Nephron (organoid): Measurements from ENCODE around the gene CSAG3.
"Not testable (repeated sequence)": the region's sequence is repeated elsewhere in the genome, so short reads cannot be mapped to it uniquely, and the experiment has no call there.

Experiments used
- H3K27ac Mint-ChIP-seq, 3 experiments: 2 replicates each; pipeline ENCODE4 v1.8.0; 2020; ENCODE audit warnings: mixed read lengths in 3 of 3, mild to moderate bottlenecking in 2 of 3, moderate library complexity in 1 of 3
- H3K27me3 Mint-ChIP-seq: 2 replicates; pipeline ENCODE4 v1.8.0; 2021; ENCODE audit warnings: low read depth, mild to moderate bottlenecking, moderate library complexity, mixed read lengths
- H3K36me3 Mint-ChIP-seq: 2 replicates; pipeline ENCODE4 v1.8.0; 2020; ENCODE audit warnings: low read depth, mixed read lengths
- H3K4me1 Mint-ChIP-seq: 2 replicates; pipeline ENCODE4 v1.8.0; 2020; ENCODE audit warnings: mixed read lengths
- H3K4me3 Mint-ChIP-seq, 3 experiments: 2 replicates each; pipeline ENCODE4 v1.8.0; 2020; ENCODE audit warnings: mild to moderate bottlenecking in 3 of 3, mixed read lengths in 3 of 3, moderate library complexity in 2 of 3
- H3K9me3 Mint-ChIP-seq: 2 replicates; pipeline ENCODE4 v1.8.0; 2020; ENCODE audit warnings: mixed read lengths
- CTCF ChIP-seq, 3 experiments: fragments of 200-600 bp; sonication (generic); IDR thresholded peaks; one replicate each; pipeline ENCODE4 v1.5.0; 2021; ENCODE audit warnings: antibody characterized with exemption in 3 of 3; ENCODE audit not compliant: unreplicated experiment in 3 of 3

Gene CSAG3

GRCh38 chrX:152735860-152736511 lies 23.0 kb upstream of the CSAG3 start:
- no peaks in the 10 kb centered on the region for H3K4me1 Mint-ChIP-seq
- peaks cover 7% of the 10 kb centered on the region for H3K9me3 Mint-ChIP-seq
- H3K27ac Mint-ChIP-seq: no peak overlapping the region
- no peaks in the 10 kb centered on the region for H3K36me3 Mint-ChIP-seq
- TF ChIP-seq CTCF (IDR thresholded peaks at IDR 0.05; ENCODE audit: unreplicated experiment in 3 of 3): no peak
- no peak overlapping the region for H3K4me3 Mint-ChIP-seq
- no peaks in the 10 kb centered on the region for H3K27me3 Mint-ChIP-seq

DNA sequence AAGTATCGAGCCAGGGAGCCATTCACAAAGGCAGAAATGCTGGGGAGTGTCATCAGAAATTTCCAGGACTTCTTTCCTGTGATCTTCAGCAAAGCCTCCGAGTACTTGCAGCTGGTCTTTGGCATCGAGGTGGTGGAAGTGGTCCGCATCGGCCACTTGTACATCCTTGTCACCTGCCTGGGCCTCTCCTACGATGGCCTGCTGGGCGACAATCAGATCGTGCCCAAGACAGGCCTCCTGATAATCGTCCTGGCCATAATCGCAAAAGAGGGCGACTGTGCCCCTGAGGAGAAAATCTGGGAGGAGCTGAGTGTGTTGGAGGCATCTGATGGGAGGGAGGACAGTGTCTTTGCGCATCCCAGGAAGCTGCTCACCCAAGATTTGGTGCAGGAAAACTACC lies 22.5 kb upstream of the CSAG3 start:
- H3K27me3 Mint-ChIP-seq, H3K27ac Mint-ChIP-seq, H3K4me3 Mint-ChIP-seq: not testable (repeated sequence)

DNA sequence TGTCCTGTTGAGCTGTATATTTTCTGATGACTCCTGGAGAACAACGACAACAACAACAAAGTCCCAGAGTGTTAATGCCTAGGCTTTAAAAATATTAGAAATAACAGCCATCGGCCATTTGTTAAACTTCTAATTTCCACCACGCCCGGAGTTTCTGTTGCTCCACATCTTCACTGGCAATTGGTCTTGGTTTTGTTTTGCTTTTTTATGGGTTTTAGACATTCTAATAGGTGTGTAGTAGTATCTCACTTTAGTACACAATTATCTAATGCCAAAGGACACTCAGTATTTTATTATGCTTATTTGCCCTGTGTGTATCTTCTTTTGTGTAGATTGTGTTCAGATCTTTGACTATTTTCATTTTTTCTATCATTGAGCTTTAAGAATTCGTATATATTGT lies 20.5 kb upstream of the CSAG3 start:
- H3K27ac Mint-ChIP-seq: no peak overlapping the region
- no peak for TF ChIP-seq CTCF (IDR thresholded peaks at IDR 0.05; ENCODE audit: unreplicated experiment in 3 of 3)
- no peaks in the 10 kb centered on the region for H3K4me1 Mint-ChIP-seq
- H3K9me3 Mint-ChIP-seq: peaks cover 7% of the 10 kb centered on the region
- no peak overlapping the region for H3K4me3 Mint-ChIP-seq
- no peaks in the 10 kb centered on the region for H3K27me3 Mint-ChIP-seq
- no peaks in the 10 kb centered on the region for H3K36me3 Mint-ChIP-seq

More for the DNA sequence above, 22.5 kb upstream of the CSAG3 start:
- H3K4me1 Mint-ChIP-seq, H3K9me3 Mint-ChIP-seq, H3K36me3 Mint-ChIP-seq: not testable (repeated sequence)

DNA sequence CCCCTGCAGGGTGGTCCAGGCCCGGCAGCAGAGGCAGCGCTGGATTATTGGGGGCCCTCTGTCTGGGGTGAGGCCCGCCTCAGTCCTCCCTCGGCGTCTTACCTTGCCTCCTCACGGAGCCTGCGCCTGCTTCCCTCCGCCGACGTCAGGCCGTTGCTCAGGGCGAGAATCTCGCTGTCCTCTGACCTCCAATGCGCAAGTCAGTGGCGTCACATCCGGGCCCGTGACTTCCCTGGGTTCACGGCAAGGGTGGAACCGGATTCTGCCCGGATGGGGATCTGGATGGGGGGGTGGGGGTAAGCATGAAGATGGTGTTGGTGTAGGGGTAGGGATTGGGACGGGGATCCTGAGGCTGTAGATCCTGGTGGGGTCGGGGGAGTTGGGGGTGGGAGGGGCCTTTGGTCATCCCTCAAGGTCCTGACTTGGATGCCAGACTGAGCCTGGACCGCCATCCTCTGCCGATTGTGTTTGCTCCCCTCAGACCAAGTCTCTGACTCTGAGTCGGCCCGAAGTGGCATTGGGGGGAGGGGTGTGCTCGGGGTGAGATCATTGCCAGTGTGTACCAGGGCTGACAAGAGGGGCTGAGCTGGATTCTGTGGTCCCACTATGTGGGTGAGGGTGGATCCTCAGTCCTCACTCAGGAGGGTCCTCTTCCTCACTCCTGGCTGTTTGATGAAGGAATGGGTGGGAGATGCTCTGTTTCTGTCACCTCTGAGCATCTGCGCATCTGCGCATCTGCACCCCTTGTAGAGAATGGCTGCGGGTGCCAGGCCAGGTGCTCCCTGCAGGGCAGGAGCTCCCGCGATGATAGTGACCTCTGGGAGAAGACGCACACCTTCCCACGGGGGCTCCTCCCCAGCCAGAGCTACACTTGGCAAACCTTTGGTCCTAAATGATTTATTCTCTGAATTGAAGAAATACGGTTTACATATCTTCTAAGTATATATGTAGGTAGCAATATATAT lies 5.0 kb upstream of the CSAG3 start, which contains the start of gene MAGEA2:
Gene MAGEA2 (minus strand): TSS at position 157 of the 965 bp plus-strand sequence. CDS start 2,479 bp downstream, outside the sequence.
- not testable (repeated sequence) for H3K4me1 Mint-ChIP-seq, H3K36me3 Mint-ChIP-seq, H3K27ac Mint-ChIP-seq, H3K9me3 Mint-ChIP-seq, H3K27me3 Mint-ChIP-seq, H3K4me3 Mint-ChIP-seq

DNA sequence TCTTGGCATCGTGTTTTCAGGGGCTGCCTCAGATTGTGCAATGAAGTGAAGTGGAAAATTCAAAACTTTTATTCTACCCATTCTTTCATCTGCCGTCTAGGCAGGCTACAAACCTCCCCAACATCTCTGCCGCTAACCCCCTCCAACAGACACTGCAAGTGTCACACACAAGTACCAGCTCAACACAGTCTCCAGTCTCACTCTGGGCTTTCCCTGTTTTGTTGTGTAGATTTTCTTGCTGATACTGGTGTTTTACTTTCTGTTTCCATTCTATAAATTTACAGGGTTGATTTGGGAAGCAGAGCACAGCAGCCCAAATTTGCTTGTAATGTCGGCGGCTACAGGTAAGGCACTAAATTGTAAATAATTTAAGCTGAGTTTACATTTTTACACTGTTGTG lies 4.1 kb upstream of the CSAG3 start:
- H3K27ac Mint-ChIP-seq, H3K9me3 Mint-ChIP-seq, H3K27me3 Mint-ChIP-seq, H3K4me1 Mint-ChIP-seq, H3K4me3 Mint-ChIP-seq, H3K36me3 Mint-ChIP-seq: not testable (repeated sequence)

GRCh38 chrX:152759544-152759943 lies 526 bp downstream of the CSAG3 start:
- H3K27me3 Mint-ChIP-seq, H3K36me3 Mint-ChIP-seq, H3K27ac Mint-ChIP-seq, H3K4me1 Mint-ChIP-seq, H3K4me3 Mint-ChIP-seq, H3K9me3 Mint-ChIP-seq: not testable (repeated sequence)

- not testable (repeated sequence) for H3K4me1 Mint-ChIP-seq, H3K9me3 Mint-ChIP-seq, H3K27ac Mint-ChIP-seq, H3K27me3 Mint-ChIP-seq, H3K4me3 Mint-ChIP-seq, H3K36me3 Mint-ChIP-seq
These were observed 2.6 kb downstream of the CSAG3 start for GRCh38 chrX:152761582-152761981.

DNA sequence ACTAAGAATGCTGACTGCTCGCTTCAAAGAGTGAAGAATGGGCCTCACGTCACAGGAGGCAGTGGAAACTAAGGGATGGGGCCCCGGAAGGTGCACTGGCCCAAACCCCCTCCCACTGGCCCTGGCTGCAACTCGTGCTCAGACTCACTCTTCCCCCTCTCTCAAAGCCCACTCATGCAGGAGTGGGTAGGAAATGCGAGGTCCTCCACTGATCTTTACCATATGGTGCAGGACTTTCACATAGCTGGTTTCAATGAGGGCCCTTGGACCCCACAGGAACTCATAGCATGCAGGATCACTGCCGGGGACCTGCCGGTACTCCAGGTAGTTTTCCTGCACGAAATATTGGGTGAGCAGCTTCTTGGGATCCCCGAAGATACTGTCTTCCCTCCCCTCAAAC lies 7.5 kb downstream of the CSAG3 start:
- H3K4me1 Mint-ChIP-seq, H3K9me3 Mint-ChIP-seq, H3K36me3 Mint-ChIP-seq, H3K27me3 Mint-ChIP-seq, H3K4me3 Mint-ChIP-seq, H3K27ac Mint-ChIP-seq: not testable (repeated sequence)

DNA sequence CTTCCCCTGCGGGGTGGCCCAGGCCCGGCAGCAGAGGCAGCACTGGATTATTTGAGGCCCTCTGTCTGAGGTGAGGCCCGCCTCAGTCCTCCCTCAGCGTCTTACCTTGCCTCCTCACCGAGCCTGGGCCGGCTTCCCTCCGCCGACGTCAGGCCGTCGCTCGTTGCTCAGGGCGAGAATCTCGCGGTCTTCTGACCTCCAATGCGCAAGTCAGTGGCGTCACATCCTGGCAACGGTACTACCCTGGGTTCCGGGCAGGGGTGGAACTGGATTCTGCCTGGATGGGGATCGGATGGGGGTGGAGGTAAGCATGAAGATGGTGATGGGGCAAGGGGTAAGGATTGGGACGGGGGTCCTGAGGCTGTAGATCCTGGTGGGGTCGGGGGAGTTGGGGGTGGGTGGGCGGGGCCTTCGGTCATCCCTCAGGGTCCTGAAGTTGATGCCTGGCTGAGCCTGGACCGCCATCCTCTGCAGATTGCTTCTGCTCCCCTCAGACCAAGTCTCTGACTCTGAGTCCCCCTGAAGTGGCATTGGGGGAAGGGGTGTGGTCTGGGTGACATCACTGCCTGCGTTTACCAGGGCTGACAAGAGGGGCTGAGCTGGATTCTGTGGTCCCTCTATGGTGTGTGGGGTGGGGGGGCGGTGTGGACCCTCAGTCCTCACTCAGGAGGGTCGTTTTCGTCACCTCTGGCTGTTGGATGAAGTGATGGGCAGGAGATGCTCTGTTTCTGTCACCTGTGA lies 10.7 kb downstream of the CSAG3 start, which contains the start of gene MAGEA6:
Gene MAGEA6 (minus strand): TSS at position 141 of the 741 bp plus-strand sequence. CDS start 2,039 bp downstream, outside the sequence.
- H3K36me3 Mint-ChIP-seq, H3K4me1 Mint-ChIP-seq, H3K9me3 Mint-ChIP-seq, H3K4me3 Mint-ChIP-seq, H3K27me3 Mint-ChIP-seq, H3K27ac Mint-ChIP-seq: not testable (repeated sequence)

DNA sequence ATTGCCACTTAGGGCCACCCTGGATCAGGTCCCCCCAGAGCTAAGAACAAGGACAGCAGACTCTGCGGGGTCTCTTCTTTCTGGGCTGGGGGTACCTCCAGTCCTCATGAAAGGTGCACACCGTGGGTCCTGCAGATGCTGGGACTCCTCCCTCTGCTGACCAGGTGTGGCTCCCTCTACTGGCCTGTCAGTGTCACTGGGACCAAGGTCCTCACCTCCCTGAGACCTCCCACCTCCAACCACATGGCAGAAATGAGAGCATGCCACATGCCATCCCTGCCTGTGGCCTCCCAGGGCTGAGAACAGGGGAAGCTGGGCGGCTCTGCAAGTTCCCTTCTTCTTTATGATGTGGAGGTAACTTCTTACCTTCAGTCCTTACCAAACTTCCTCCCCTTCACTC lies 28.0 kb downstream of the CSAG3 start:
- H3K27me3 Mint-ChIP-seq, H3K27ac Mint-ChIP-seq, H3K4me1 Mint-ChIP-seq, H3K36me3 Mint-ChIP-seq, H3K4me3 Mint-ChIP-seq, H3K9me3 Mint-ChIP-seq: not testable (repeated sequence)
